Spleen (tissue), 11 donors: ENCODE measurements around the gene ACO2. TPM values are rescaled to one million over a fixed set of nuclear protein-coding genes. Genes with fewer than 3 reads are reported as not detected.
"Not testable (repeated sequence)": the region's sequence is repeated elsewhere in the genome, so short reads cannot be mapped to it uniquely, and the experiment has no call there.

Experiments used
- DNase-seq: peaks from one replicate; pipeline ENCODE4 v3.0.0-alpha.2; 2020
- H3K27ac ChIP-seq, 8 donors: fragments of 200-600 bp; sonication (generic) in 7 of 8; 1 replicate in 4 of 8; 2 replicates in 4 of 8; pipeline versions ENCODE4 v1.5.0 to v1.8.0; 2016 to 2021; ENCODE audit warnings: inconsistent platforms in 4 of 8, mild to moderate bottlenecking in 4 of 8, moderate library complexity in 1 of 8
- H3K27me3 ChIP-seq, 7 donors: fragments of 200-600 bp; sonication (generic) in 6 of 7; replicated peaks in 1 of 7; 1 replicate in 4 of 7; 2 replicates in 3 of 7; pipeline versions ENCODE4 v1.5.0 to v1.8.0; 2016 to 2021; ENCODE audit warnings: inconsistent platforms in 3 of 7, mild to moderate bottlenecking in 1 of 7
- H3K36me3 ChIP-seq, 6 donors: fragments of 200-600 bp; sonication (generic) in 5 of 6; 1 replicate in 4 of 6; 2 replicates in 2 of 6; pipeline versions ENCODE4 v1.5.0 to v1.8.0; 2016 to 2021; ENCODE audit warnings: inconsistent platforms in 2 of 6
- H3K4me1 ChIP-seq, 6 donors: fragments of 200-600 bp; sonication (generic) in 5 of 6; 1 replicate in 3 of 6; 2 replicates in 3 of 6; pipeline versions ENCODE4 v1.5.0 to v1.8.0; 2016 to 2021; ENCODE audit warnings: inconsistent platforms in 3 of 6
- H3K4me3 ChIP-seq, 8 donors: fragments of 200-600 bp; sonication (generic) in 7 of 8; 1 replicate in 4 of 8; 2 replicates in 4 of 8; pipeline versions ENCODE4 v1.5.0 to v1.8.0; 2016 to 2021; ENCODE audit warnings: inconsistent platforms in 4 of 8, mild to moderate bottlenecking in 4 of 8, moderate library complexity in 2 of 8
- H3K9me3 ChIP-seq, 8 donors: fragments of 200-600 bp; sonication (generic) in 7 of 8; 1 replicate in 4 of 8; 2 replicates in 4 of 8; pipeline versions ENCODE4 v1.5.0 to v1.8.0; 2016 to 2021; ENCODE audit warnings: inconsistent platforms in 4 of 8
- CTCF ChIP-seq, 11 experiments: fragments of 200-600 bp in 7 of 11; fragments of 450-650 bp in 4 of 11; sonication (generic) in 4 of 11; IDR thresholded peaks in 8 of 11; conservative IDR thresholded peaks in 3 of 11; 1 replicate in 7 of 11; 2 replicates in 4 of 11; pipeline versions ENCODE4 v1.4.0 to v1.8.0; 2016 to 2021; ENCODE audit warnings: antibody characterized with exemption in 11 of 11, inconsistent platforms in 4 of 11, mild to moderate bottlenecking in 1 of 11
- POLR2A ChIP-seq, 3 donors: fragments of 450-650 bp; IDR thresholded peaks; one replicate each; pipeline ENCODE4 v1.5.1; 2017; ENCODE audit warnings: antibody characterized with exemption in 3 of 3, mild to moderate bottlenecking in 1 of 3
- POLR2AphosphoS5 ChIP-seq, 3 donors: sonication (generic); formaldehyde crosslinking; IDR thresholded peaks; one replicate each; pipeline ENCODE4 v1.5.1; 2017; ENCODE audit warnings: antibody characterized with exemption in 3 of 3
- WGBS, 5 donors: extraction: QIAGEN DNeasy Blood & Tissue Kit in 3 of 5; methylation state at CpG; one replicate each; pipeline versions ENCODE4 v1.1.5 to v1.1.7; 2013 to 2018; 5-methylcytosine and 5-hydroxymethylcytosine counted together
- intact Hi-C: fragments of 100-400 bp; cut with DNase I; formaldehyde crosslinking; loops from one replicate; pipeline ENCODE4 v1.15.0; 2023; ENCODE audit warnings: low total_unique reads
- polyA plus RNA-seq, 3 donors: library from polyadenylated mRNA; stranded (reverse); fragments of 200-250 nt; gene quantifications; one replicate each; pipeline ENCODE4 v1.2.1, GENCODE V29; 2013
- total RNA-seq, 7 donors: library from RNA; depleted of rRNA in 3 of 7; stranded (reverse); fragments of >200 nt in 3 of 7; fragmentation: NEBNext Ultra II Directional in 4 of 7; extraction: Animal tissue kit (Norgen Biotek cat#: 25700) in 4 of 7; gene quantifications; one replicate each; pipeline versions ENCODE4 v1.1.0 to v1.2.1, GENCODE V29; 2016 to 2021
- donor health status: healthy with polysubstance abuse.
- donor health status: DM: no; HTN: no; CAD: no; lungs with moderate emphysema.
- donor health status: DM: no; HTN: no; CAD: no.
- donor health status: Bipolar disorder and iron deficiency.
- donor health status: healthy.
- donor health status: DM: no; HTN: no; CAD: no.
- donor health status: DM: yes; HTN: yes; CAD: no.

ACO2 gene
- total and polyA plus RNA-seq, 10 donors, result 21.4 to 82.0 (median 67.2) TPM

DNA sequence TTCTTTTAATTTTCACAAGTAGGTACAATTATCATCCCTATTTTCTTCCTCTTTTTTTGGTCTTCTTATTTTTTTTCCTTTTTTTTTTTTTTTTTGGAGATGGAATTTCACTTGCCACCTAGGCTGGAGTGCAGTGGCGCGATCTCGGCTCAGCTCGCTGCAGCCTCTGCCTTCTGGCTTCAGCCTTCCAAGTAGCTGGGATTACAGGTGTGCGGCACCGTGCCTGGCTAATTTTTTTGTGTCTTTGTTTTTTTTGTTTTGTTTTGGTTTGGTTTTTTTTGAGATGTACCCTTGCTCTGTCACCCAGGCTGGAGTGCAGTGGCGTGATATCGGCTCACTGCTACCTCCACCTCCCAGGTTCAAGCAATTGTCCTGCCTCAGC is 39.0 kb upstream of the ACO2 start:
- H3K36me3 ChIP-seq, result peaks cover 3 to 97% (median 40%) of the 10 kb centered on the region in 6 donors
- TF ChIP-seq POLR2A (IDR thresholded peaks at IDR 0.05) (no peak), CTCF (IDR thresholded peaks at IDR 0.05 in 8 of 11, conservative IDR thresholded peaks at IDR 0.05 in 3 of 11) (no peak), POLR2AphosphoS5 (IDR thresholded peaks at IDR 0.05) (no peak)
- no peaks in the 10 kb centered on the region for H3K27me3 ChIP-seq
- H3K9me3 ChIP-seq, result no peaks in the 10 kb centered on the region
- intact Hi-C loops, result no loop called here
- WGBS, 5 donors, result 97 to 99% (median 98%) methylated on average over 8 of the region's 8 CpGs
- DNase-seq, result no peak
- H3K4me1 ChIP-seq, result peaks cover 0 to 32% (median 7%) of the 10 kb centered on the region in 6 donors
- H3K4me3 ChIP-seq, result no peak overlapping the region
- no peak overlapping the region for H3K27ac ChIP-seq

- no peak overlapping the region for H3K4me3 ChIP-seq
- intact Hi-C loops, result no loop called here
- DNase-seq, result no peak
- peak overlapping the region in 1 of 8 donors; percentile 17 for H3K27ac ChIP-seq
- H3K4me1 ChIP-seq, result peaks cover 0 to 40% (median 14%) of the 10 kb centered on the region in 6 donors
- H3K27me3 ChIP-seq, result no peaks in the 10 kb centered on the region
- H3K9me3 ChIP-seq, result no peaks in the 10 kb centered on the region
- TF ChIP-seq POLR2AphosphoS5 (IDR thresholded peaks at IDR 0.05) (peak; percentile 24 to 58 (median 41)), POLR2A (IDR thresholded peaks at IDR 0.05) (no peak)
- peaks cover 3 to 97% (median 48%) of the 10 kb centered on the region in 6 donors for H3K36me3 ChIP-seq
- WGBS, 5 donors, result 80 to 90% (median 84%) methylated on average over 1 to 6 of the region's 6 CpGs
Observed at GRCh38 chr22:41431656-41432055, 37.3 kb upstream of the ACO2 start.

GRCh38 chr22:41433480-41433879 is 35.4 kb upstream of the ACO2 start:
- 87 to 98% (median 97%) methylated on average over 1 of the region's 1 CpG for WGBS, 5 donors

DNA sequence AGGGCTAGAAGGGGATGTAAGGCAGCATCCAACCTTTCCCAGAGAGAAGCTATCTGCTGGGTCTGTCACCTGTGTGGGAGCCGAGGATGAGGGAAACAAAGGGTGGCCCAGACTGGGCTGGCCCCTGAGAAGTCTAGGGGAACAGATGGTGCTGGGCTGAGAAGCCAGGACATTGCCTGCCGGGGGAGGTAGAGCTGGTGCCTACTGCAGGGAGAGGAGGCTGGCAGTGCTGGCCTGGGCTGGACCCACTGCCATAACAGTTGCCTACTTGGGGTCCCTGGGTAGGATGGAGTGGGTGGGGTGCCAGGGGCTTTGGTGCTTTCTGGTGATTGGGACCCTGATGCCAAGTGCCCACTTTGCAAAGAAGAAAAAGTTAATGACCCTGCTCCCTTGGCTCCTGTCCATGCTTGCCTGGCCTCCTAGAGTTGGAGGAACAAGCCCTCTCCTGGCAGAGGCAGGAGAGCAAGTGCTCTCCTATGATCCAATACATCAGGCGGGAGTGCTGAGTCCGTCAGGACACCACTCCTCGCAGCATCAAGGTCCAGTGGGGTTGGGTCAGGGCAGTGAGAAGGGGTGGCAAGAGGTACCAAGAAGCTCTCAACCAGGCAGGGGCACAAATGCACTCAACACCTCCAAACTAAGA is 34.4 kb upstream of the ACO2 start:
- H3K9me3 ChIP-seq, intact Hi-C loops, DNase-seq, H3K4me3 ChIP-seq, H3K27me3 ChIP-seq: not testable (repeated sequence)
- Histone ChIP-seq H3K27ac (peak overlapping the region in 4 of 8 donors; percentile 18 to 49 (median 46)), H3K4me1 (peaks cover 3 to 63% (median 18%) of the 10 kb centered on the region in 6 donors), H3K36me3 (peaks cover 3 to 95% (median 50%) of the 10 kb centered on the region in 6 donors)
- 83 to 91% (median 88%) methylated on average over 5 of the region's 5 CpGs for WGBS, 5 donors

More at GRCh38 chr22:41433480-41433879, 35.4 kb upstream of the ACO2 start:
- DNase-seq, intact Hi-C loops, H3K27ac ChIP-seq, H3K4me3 ChIP-seq, H3K27me3 ChIP-seq, H3K9me3 ChIP-seq: not testable (repeated sequence)
- Histone ChIP-seq H3K4me1 (peaks cover 0 to 53% (median 14%) of the 10 kb centered on the region in 6 donors), H3K36me3 (peaks cover 3 to 96% (median 51%) of the 10 kb centered on the region in 6 donors)

GRCh38 chr22:41435560-41435959 is 33.4 kb upstream of the ACO2 start:
- no peak overlapping the region for H3K4me3 ChIP-seq
- TF ChIP-seq CTCF (IDR thresholded peaks at IDR 0.05 in 8 of 11, conservative IDR thresholded peaks at IDR 0.05 in 3 of 11) (no peak), POLR2A (IDR thresholded peaks at IDR 0.05) (no peak), POLR2AphosphoS5 (IDR thresholded peaks at IDR 0.05) (peak in 1 of 3 donors; percentile 49)
- H3K27ac ChIP-seq, result peak overlapping the region in 4 of 8 donors; percentile 34 to 49 (median 46)
- H3K27me3 ChIP-seq, result no peaks in the 10 kb centered on the region
- H3K36me3 ChIP-seq, result peaks cover 3 to 93% (median 50%) of the 10 kb centered on the region in 6 donors
- WGBS, 5 donors, result 70 to 79% (median 76%) methylated on average over 4 of the region's 4 CpGs
- intact Hi-C loops, result no loop called here
- peaks cover 3 to 74% (median 24%) of the 10 kb centered on the region in 6 donors for H3K4me1 ChIP-seq
- H3K9me3 ChIP-seq, result no peaks in the 10 kb centered on the region
- DNase-seq, result no peak
